Measurements from ENCODE around the gene APOA4.
A peak's percentile ranks its signal among the peaks of the same experiment; 100 is the strongest.

APOA4 gene

GRCh38 chr11:116823031-116823843 is at the start of gene APOA4:
Gene APOA4, minus strand, starts transcription at chr11:116823304. Its CDS starts 113 bp downstream, at chr11:116823191.
- no peak within 1 kb of the TSS for H3K4me3 ChIP-seq (ENCODE audit: low read depth, low read length)
- DNase-seq (ENCODE audit: low read depth, low spot score) = no peak
- TF ChIP-seq CTCF (IDR thresholded peaks at IDR 0.05; ENCODE audit: low read depth, low read length) = no peak
- in situ Hi-C loops (cut with HindIII; ENCODE audit: low sequenced_read_pairs) = no loop called here

- in situ Hi-C loops (cut with HindIII; ENCODE audit: low sequenced_read_pairs) = no loop called here
- TF ChIP-seq CTCF (IDR thresholded peaks at IDR 0.05; ENCODE audit: low read depth, low read length) = no peak
These were observed 48.1 kb upstream of the APOA4 start for GRCh38 chr11:116871248-116871647.

GRCh38 chr11:116870054-116870453 is 47.0 kb upstream of the APOA4 start:
- no peak overlapping the region for H3K4me3 ChIP-seq (ENCODE audit: low read depth, low read length)
- TF ChIP-seq CTCF (IDR thresholded peaks at IDR 0.05; ENCODE audit: low read depth, low read length) = no peak
- no peak for DNase-seq (ENCODE audit: low read depth, low spot score)
- in situ Hi-C loops (cut with HindIII; ENCODE audit: low sequenced_read_pairs) = no loop called here

More at GRCh38 chr11:116871248-116871647, 48.1 kb upstream of the APOA4 start:
- H3K4me3 ChIP-seq (ENCODE audit: low read depth, low read length) = no peak overlapping the region
- DNase-seq (ENCODE audit: low read depth, low spot score) = peak; percentile 90

GRCh38 chr11:116869610-116870009 is 46.5 kb upstream of the APOA4 start:
- TF ChIP-seq CTCF (IDR thresholded peaks at IDR 0.05; ENCODE audit: low read depth, low read length) = no peak
- DNase-seq (ENCODE audit: low read depth, low spot score) = no peak
- no peak overlapping the region for H3K4me3 ChIP-seq (ENCODE audit: low read depth, low read length)
- in situ Hi-C loops (cut with HindIII; ENCODE audit: low sequenced_read_pairs) = no loop called here

- no peak for DNase-seq (ENCODE audit: low read depth, low spot score)
- no peak for TF ChIP-seq CTCF (IDR thresholded peaks at IDR 0.05; ENCODE audit: low read depth, low read length)
- H3K4me3 ChIP-seq (ENCODE audit: low read depth, low read length) = no peak overlapping the region
- in situ Hi-C loops (cut with HindIII; ENCODE audit: low sequenced_read_pairs) = no loop called here
These were observed 45.0 kb upstream of the APOA4 start for GRCh38 chr11:116868066-116868465.

GRCh38 chr11:116867619-116868018 is 44.5 kb upstream of the APOA4 start:
- in situ Hi-C loops (cut with HindIII; ENCODE audit: low sequenced_read_pairs) = no loop called here
- no peak overlapping the region for H3K4me3 ChIP-seq (ENCODE audit: low read depth, low read length)
- no peak for DNase-seq (ENCODE audit: low read depth, low spot score)
- TF ChIP-seq CTCF (IDR thresholded peaks at IDR 0.05; ENCODE audit: low read depth, low read length) = no peak

Data from astrocyte of the spinal cord (primary cell).